Ecto neural progenitor cell (in vitro differentiated cells): Measurements from ENCODE around the gene CYP11A1.

Source experiments
- DNase-seq: peaks from one replicate; pipeline ENCODE4 v3.0.0-alpha.2; 2018; ENCODE audit warnings: low spot score

Gene CYP11A1

GRCh38 chr15:74367296-74367854 is at the start of gene CYP11A1:
Gene CYP11A1, minus strand, starts transcription at chr15:74367646. Its CDS starts 61 bp downstream, at chr15:74367585.
- no peak for DNase-seq

GRCh38 chr15:74417225-74417624 is 49.8 kb upstream of the CYP11A1 start:
- DNase-seq, result no peak

GRCh38 chr15:74415966-74416916 is 48.8 kb upstream of the CYP11A1 start:
- no peak for DNase-seq

- no peak for DNase-seq
These were observed 47.3 kb upstream of the CYP11A1 start for GRCh38 chr15:74414603-74415338.

DNA sequence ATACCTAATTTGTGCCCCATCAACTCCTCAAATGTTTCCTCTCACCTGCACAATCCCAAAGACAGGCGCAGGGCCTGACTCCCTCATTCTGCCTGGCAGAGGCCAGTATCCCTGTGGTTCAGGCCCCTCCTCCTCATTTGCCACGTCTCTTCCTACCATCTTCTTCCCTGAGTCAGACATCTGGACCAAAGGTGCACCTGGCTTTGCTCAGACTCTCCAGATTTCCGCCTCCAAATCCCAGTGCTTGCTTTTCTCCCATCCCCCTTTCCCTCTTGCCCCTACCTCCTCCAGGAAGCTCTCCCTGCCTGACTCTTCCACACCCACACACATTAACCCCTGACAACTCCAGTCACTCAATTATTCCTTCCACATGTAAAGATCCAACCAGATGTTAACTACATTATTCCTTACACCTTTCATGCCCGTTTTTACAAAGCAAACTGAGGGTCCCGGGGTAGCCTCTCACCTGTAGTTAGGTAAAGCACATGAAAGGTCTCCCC is 46.7 kb upstream of the CYP11A1 start:
- no peak for DNase-seq

GRCh38 chr15:74413350-74414080 is 46.1 kb upstream of the CYP11A1 start:
- DNase-seq, result no peak

DNA sequence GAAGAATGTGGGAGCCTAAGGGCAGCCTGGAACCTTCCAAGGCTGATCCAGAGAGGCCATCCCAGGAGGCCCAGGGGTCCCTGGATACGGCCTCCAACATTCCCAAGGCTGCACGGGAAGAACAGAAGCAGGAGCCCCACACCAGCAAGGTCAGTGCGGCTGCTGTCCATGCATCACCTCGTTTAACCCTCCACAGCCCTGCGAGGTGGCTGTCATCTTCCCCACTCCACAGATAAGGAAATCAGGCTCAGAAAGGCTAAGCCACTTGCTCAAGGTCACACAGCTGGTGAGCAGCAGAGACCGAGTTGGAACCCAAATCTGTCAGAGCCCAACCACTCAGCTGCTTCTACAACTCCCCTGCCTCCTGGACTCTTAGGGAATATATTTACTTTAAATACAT is 44.7 kb upstream of the CYP11A1 start:
- no peak for DNase-seq

DNA sequence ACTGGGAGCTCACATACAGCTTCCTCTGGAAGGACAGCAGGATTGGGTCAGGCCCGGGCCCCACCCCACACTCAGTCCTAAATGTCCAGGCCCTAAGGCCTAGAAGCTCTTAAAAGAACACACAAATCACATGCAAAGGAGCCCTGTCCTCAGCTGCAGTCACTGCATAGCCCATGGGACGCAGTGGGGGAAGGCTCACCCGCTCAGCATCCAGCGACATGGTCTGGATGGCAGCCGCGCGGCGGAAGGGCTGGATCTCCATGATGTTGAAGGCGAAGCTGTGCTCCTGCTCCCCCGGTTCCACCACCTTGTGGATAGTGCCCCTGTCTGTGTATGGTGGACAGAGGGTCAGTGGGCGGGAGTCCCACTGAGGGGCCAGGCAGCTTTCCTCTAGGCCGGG is 44.2 kb upstream of the CYP11A1 start:
- no peak for DNase-seq

GRCh38 chr15:74410502-74410901 is 43.1 kb upstream of the CYP11A1 start:
- no peak for DNase-seq

DNA sequence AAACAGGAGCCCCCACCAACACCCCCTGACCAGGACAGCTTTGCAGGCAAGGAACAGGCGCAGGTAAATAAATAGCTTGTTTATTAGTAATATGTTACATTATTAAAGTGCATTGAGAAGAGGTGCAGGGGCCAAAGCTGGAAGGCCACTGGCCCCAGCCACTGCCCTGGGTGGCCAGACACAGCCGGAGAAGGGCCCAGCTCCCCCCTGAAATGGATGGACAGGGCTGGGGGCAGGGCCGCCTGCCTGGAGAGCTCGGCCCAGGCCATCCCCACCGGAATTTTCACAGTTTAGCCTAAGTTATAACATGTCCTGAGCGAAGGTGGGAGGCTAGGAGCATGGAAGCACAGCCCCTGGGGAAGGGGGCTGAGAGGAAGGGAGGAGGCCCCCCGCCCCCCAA is 41.8 kb upstream of the CYP11A1 start:
- no peak for DNase-seq

DNA sequence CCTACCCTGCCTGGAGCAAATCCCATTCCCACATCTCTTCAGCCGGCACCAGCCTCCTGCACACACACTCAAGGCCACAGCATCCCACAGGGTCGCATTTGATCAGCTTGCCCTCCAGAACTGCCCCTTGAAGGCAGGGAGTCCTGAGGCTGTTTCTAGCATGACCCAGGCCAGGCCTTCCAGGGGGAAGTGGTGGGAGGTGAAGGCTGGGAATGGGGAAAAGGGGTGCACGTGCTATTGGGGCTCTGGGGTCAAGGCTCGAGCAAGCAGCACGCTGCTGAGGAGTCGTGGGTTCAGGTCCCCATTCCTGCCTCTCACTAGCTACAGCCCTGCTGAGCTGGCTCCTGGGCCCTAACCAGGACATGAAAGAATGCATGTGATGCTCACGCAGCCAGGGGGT is 41.4 kb upstream of the CYP11A1 start:
- DNase-seq, result no peak

- DNase-seq, result no peak
These were observed 40.9 kb upstream of the CYP11A1 start for GRCh38 chr15:74408385-74408784.

DNA sequence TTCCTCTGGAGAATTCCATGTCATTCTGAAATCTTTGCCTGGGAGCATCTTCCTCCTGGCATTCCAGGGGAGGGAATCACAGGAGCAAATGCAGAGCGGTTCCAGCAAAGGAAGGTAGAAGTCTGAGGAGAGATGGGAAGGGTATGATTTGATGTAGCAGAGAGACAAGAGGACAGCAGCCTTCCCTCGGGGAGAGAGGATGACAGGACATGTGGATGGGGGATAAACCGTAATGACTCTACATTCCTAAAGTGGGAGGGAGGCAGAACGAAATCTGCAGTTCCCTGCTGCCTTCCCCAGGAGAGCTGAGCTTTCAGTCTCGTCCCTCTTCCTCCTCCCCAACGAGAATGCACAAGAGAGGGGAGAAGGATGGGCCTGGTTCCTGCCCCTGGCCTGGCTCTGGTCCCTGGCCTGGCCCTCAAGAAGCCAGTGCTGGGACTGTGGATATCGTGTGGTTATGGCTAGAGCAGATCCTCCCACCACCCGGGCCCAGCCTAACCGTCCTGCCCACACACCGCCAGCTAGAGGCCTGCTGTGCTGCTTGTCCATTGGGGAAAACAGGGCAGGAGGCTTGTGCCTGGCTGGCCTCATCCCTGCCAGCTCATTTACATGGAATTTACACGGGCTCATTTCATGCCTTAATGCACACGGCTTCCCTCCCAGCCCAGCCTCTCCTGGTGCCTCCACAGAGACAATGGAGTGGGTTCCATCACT is 39.7 kb upstream of the CYP11A1 start:
- DNase-seq, result peak; percentile 73

DNA sequence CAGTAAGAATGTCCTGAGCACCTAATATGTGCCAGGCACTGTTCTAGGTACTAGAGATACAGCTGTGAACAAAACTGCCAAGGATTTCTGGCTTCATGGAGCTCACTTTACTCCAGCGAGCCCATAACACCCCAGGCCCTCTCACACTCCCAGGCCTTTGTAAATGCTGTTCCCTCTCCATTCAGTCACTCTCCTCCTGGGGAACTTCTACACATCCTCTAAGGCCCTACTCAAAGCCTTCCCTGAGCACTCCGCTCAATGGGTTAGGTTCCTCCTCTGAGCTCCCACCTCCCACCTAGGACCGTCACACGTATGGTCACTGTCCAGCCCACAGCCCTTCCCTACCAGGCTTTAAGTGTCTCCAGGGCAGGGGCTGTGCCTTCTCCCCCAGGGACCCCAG is 39.1 kb upstream of the CYP11A1 start:
- no peak for DNase-seq

DNA sequence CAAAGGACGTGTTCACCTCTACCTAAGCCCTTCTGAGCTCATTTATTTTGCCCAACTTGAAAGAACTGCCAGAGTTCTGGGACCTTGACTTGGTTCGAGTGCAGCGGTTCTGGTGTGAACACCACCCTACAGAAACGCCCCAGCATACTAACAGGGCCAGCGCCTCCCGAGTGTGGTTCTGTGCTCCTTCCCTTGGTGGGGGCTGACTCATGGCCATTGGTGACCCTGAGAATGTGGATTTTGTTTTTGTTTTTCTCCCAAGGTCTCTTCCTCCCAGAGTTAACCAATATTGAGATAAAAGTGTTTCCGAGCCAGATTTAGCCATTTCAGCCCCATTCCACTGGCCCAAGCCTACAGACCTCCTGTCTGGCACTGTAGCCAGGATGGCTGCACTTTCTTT is 38.4 kb upstream of the CYP11A1 start:
- DNase-seq, result no peak

DNA sequence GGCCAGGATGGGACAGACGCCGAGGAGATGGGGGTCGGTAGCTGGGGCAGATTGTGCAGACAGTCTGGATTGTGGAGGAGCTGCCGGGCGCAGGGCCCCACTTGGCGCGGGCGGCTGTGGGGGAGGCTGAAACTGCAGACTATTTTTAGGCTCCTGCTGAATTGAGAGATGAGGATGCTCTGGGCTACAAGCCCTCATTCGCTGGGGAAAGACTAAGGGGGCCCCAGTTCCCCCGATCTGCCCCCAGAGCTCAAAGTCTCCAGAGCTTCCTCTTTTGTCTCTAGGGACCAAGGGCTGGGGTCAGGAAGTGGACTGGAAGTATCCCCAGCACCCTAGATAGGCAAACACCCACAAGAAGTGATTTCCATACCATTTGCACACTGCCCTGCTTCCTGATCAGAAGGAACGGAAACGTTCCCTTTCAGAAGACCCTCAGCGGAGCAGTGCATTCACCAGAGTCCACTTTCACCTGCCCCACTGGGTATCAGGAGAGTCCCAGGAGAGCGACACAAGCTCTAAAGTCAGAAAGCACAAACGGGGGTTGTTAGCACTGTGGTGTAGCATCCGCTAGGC is 36.6 kb upstream of the CYP11A1 start:
- no peak for DNase-seq

GRCh38 chr15:74403588-74403919 is 36.1 kb upstream of the CYP11A1 start:
- DNase-seq, result no peak

DNA sequence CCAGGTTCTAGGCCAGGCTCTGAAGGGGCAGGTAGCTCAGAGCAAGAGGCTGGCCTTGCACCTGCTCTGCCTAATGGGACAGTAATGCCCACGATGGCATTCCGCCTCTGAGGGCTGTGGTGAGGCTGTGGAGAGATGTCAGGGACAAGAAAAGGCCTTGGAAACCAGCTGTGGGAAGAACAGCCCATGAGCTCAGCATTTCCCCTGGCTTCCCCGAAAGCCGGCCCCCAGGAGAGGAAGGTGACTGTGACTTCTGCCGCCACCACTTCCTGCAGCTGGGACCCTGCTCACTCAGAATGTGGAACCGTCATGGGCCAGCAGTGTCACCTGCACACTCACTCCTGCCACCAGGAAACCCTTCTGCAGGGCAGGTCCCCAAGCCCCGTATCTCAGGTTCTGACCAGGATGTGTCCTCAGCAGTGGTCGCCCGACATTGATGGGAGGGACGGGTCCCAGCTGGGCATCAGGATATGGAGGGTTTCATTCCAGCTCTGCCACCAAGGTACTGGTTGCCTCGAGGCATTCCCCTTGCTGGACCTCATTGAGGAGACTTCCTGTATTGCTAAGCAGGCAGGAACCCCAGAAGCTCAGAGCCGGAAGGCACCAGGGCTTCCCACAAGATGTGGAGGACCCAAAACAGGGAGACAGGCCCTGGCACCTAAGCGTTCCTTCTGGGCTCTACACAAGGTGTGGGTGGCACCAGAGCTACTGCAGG is 35.6 kb upstream of the CYP11A1 start:
- no peak for DNase-seq

DNA sequence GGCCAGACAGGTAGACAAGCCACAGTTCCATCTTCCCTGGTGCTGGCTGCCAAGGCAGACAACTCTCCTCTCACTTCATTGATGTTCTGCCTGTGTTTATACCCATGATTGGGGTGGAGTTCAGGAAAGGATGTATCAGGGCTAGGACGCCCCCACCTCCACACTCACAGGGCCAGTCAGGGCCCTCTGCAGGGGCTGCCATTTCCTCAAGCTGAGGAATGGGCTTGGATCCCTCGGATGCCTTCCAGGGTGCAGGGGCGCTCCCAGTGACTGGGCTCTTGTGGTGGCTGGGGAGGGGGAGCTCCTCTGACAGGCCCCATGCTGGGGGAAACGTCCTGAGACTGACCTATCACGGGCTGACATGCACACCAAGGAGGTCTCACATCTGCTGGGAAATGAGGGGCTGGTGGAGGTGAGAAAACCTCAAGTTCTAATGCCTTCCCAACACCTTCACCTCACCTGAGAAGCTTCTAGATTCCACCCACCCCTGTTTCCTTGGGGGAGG is 34.9 kb upstream of the CYP11A1 start:
- no peak for DNase-seq
